GM12865 (cell line): ENCODE data around the gene OLFML2A.

ENCODE experiments used
- DNase-seq: peaks from one replicate; pipeline ENCODE4 v3.0.0; 2010; ENCODE audit warnings: low read depth
- H3K4me3 ChIP-seq: 2 replicates; pipeline ENCODE4 v1.5.1; 2011; ENCODE audit warnings: mild to moderate bottlenecking, low read depth, low read length, control low read depth
- TF ChIP-seq, protein P1 (sequence below): IDR thresholded peaks from 2 replicates; pipeline ENCODE4 v1.5.1; 2011; ENCODE audit warnings: low read length, control low read depth, low read depth, inconsistent platforms; ENCODE audit not compliant: insufficient read depth; ENCODE audit errors: missing control alignments

OLFML2A gene

DNA sequence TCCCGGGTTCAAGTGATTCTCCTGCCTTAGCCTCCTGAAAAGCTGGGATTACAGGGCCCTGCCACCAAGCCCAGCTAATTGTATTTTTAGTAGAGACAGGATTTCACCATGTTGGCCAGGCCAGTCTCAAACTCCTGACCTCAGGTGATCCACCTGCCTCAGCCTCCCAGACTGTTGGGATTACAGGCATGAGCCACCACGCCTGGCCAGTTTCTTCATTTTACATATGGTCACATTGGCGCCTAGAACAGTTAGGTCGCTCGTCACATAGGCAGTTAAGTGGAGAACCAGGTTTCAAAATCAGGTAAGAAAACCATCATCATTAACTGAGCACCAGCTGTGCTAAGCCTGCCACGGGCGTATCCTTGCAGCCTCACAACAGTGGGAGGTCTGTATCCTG, 36.1 kb downstream of the OLFML2A start:
- H3K4me3 ChIP-seq = no peak overlapping the region
- no peak for DNase-seq
- TF ChIP-seq, protein P1, sequence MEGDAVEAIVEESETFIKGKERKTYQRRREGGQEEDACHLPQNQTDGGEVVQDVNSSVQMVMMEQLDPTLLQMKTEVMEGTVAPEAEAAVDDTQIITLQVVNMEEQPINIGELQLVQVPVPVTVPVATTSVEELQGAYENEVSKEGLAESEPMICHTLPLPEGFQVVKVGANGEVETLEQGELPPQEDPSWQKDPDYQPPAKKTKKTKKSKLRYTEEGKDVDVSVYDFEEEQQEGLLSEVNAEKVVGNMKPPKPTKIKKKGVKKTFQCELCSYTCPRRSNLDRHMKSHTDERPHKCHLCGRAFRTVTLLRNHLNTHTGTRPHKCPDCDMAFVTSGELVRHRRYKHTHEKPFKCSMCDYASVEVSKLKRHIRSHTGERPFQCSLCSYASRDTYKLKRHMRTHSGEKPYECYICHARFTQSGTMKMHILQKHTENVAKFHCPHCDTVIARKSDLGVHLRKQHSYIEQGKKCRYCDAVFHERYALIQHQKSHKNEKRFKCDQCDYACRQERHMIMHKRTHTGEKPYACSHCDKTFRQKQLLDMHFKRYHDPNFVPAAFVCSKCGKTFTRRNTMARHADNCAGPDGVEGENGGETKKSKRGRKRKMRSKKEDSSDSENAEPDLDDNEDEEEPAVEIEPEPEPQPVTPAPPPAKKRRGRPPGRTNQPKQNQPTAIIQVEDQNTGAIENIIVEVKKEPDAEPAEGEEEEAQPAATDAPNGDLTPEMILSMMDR = no peak

DNA sequence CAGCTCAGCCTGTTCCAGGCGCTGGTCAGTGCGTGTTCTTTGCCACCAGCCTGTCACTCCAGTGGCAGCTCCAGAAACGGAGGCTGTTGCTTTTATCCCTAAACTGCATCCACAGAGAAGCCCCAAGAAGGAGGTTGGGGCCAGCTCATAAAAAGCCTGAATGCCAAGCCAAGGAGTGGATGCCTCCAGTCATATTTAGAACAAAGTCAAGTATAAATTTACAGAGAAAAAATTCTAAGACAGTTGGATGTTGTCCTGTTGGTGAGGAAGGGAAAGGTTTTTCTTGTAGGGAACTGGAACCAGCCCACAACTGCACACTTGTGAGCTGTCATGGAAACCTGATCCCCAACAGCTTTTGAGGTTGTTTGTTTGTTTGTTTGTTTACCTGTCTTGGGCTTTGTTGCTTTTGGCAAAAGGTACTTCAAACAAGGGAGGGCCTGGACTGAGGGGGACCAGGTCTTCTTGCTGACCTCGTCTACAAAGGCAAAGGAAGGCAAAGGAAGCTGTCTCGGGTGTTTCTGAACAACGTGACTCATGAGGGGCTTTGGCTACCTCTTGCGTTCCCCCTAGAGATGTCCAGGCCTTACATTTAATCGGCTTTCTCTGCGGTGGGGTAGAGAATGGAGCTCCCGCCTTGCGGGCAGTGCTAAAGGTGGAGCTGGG, 36.7 kb downstream of the OLFML2A start:
- TF ChIP-seq, protein P1 = no peak
- no peak for DNase-seq
- no peak overlapping the region for H3K4me3 ChIP-seq

DNA sequence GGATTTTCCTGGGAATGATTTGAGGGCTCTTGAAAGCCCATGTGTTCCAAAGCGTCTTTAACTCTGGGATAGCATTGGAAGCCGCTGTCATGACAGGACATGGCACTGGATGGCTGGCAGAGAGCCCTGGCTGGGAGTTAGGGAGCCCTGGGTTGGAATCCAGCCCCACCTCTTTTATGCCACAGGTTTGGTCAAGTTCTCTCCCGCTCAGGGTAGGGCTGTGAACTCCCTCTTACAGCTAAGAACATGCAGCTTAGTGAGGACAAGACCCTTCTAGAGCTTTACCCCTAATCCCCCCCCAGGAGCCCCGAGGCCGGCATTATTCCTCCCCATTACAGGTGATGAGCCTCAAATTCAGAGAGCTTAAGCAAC, 37.2 kb downstream of the OLFML2A start:
- TF ChIP-seq, protein P1 = no peak
- H3K4me3 ChIP-seq = no peak overlapping the region
- no peak for DNase-seq

DNA sequence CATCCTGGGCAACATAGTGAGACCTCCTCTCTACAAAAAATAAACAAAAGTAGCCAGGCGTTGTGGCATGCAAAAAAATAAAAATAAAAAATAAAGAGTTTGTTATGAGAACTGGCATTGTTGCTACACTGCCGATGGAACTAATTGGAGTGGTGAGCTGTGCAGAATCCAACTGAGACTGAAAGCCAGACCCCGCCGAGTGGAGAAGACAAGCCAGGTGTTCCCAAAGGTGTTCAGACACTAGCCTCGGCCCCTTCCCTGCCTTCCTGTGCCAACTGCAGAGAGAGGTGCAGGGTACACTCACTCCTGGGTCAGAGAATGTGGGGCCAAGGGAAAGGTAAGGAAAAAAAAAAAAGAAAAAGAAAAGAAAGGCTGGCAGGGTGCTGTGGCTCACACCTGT, 38.7 kb downstream of the OLFML2A start:
- TF ChIP-seq, protein P1 = no peak
- no peak overlapping the region for H3K4me3 ChIP-seq

DNA sequence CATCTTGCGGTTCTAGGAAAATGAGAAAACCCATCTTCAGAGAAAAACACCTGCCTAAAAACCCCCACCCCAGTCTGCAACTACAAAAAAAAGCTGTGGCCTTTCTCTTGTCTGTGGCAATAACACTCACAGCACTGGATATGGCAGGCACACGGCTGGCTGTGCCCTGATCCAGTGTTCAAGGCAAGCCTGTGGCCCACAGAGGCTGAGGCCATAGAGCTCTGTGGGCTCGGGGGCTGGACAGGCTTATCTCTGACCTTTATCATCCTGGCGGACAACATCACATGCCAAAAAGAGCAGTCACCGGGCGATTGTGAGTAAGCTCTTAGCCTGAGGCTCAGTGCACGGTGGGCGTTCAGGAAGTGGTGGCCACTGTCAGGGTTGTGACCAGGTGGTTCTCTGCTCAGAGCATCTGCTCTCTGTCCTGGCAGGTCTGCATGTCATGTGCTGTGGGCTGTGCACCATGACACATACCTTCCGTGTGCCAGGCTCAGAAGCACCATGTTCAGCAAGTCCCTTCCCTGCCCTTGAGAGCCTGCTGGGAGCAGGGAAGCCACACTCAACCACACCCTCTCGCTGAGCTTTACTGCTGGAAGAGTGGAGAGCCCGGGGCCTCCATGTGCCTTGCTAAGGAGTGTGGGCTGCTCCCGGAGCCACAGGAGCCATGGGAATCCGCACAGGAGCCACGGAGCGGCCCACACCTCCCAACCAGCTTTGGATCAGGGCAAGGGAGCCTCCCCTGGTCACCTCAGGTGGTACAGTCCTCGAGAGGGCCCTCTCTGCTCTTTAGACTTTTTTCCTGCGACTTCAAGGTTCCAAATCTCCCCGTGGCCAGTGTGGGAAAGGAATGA, 41.7 kb downstream of the OLFML2A start:
- TF ChIP-seq, protein P1 = no peak
- H3K4me3 ChIP-seq = peak overlapping the region; percentile 26
- DNase-seq = peak; percentile 78

More for the DNA sequence above, 38.7 kb downstream of the OLFML2A start:
- no peak for DNase-seq

DNA sequence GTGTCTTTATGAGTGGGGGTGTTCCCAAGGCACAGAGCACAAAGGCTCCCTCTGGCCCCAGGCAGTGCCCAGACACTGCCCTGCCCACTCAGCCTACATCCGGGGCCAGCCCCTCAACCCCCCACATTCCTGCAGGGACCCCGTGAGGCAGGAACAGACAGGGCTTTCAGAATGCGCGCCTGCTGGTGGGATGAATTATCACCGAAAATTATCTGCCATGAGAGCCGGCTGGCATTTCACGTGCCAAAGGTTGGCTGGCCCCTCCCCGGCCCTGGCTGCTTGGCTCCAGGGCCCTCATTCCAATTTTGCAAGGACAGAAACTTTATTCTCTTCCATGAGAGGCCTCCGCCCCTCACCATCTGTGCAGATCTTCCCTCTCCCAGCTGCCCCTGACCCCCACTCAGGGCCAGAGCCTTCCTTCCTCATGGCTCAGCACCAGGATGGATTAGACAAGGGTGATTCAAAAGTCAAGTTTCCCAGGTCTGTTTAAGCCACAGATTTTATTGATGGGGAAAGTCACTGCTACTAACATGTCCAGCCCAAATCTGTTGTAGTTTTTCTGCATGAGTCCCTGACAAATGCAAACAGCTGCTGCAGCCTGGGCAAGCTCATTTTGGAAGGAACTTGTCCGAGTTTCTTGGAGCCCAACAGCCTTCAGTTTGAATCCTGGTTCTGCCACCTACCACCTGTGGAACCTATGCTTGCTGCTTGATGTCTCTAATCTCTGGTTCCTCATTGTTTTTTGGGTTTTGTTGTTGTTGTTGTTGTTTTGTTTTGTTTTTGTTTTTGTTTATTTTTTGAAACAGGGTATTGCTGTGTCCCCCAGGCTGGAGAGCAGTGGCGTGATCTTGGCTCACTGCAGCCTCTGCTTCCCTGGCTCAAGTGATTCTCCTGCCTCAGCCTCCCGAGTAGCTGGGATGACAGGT, 44.0 kb downstream of the OLFML2A start:
- TF ChIP-seq, protein P1 = no peak
- no peak overlapping the region for H3K4me3 ChIP-seq
- DNase-seq = no peak
